HepG2 (cell line): ENCODE results near the gene FBH1. TPM values are rescaled to one million over a fixed set of nuclear protein-coding genes. Genes with fewer than 3 reads are reported as not detected.
A peak's percentile ranks its signal among the peaks of the same experiment; 100 is the strongest.

Experiments used
- ATAC-seq: fragments of 200-7000 bp; cut with Tn5 transposase; 3 replicates; pipeline ENCODE4 v1.9.1; 2020; ENCODE audit warnings: mild to moderate bottlenecking, moderate library complexity
- Bru-seq: library from RNA; stranded (reverse); fragments of 400-500 nt; gene quantifications from one replicate; lab custom pipeline; 2021; lab: Mats Ljungman, UMichigan
- BruChase-seq, 2 experiments: library from RNA; stranded (reverse); fragments of 400-500 nt; gene quantifications; one replicate each; lab custom pipeline; 2021; lab: Mats Ljungman, UMichigan
- BruUV-seq: library from RNA; stranded (reverse); fragments of 400-500 nt; replicated peaks from 2 replicates; lab custom pipeline; 2021; lab: Mats Ljungman, UMichigan
- CTCF ChIA-PET: fragments of 300-600 bp; formaldehyde crosslinking; extraction: SDS; loops from one replicate; lab custom pipeline; 2021; ENCODE audit warnings: low total read pairs, inconsistent platforms, low intra/inter-chr PET ratio; lab: Yijun Ruan, JAX
- POLR2A ChIA-PET: fragments of 350-600 bp; sonication (Branson Sonifier 250); formaldehyde crosslinking; loops from one replicate; lab custom pipeline; 2020; ENCODE audit warnings: antibody characterized with exemption, inconsistent platforms; lab: Yijun Ruan, JAX
- DNase-seq: peaks from one replicate; pipeline ENCODE4 v3.0.0-alpha.2; 2015; ENCODE audit warnings: low spot score
- FAIRE-seq: peaks from 3 replicates; lab custom pipeline; 2011; peaks lifted over from hg19 to GRCh38; lab: Jason Lieb, UNC
- H2AFZ ChIP-seq: one replicate; pipeline ENCODE4 v1.6.1; 2011; ENCODE audit warnings: low read length, inconsistent platforms
- H3K27ac ChIP-seq: fragments of 300-600 bp; 3 replicates; pipeline ENCODE4 v1.8.0; 2011; ENCODE audit warnings: mixed run types, mild to moderate bottlenecking, mixed read lengths, low read length, inconsistent platforms; ENCODE audit not compliant: insufficient read depth; ENCODE audit errors: extremely low read length
- H3K27me3 ChIP-seq, 2 experiments: fragments of 200-600 bp in 1 of 2; 2 replicates in 1 of 2; 3 replicates in 1 of 2; pipeline versions ENCODE4 v1.6.0 to v1.8.0; 2011; ENCODE audit warnings: low read length in 2 of 2, mild to moderate bottlenecking in 2 of 2, moderate library complexity in 2 of 2, inconsistent platforms in 1 of 2; ENCODE audit not compliant: insufficient read depth in 2 of 2, control insufficient read depth in 1 of 2
- H3K36me3 ChIP-seq, 2 experiments: fragments of 200-600 bp in 1 of 2; replicated peaks in 1 of 2; 2 replicates in 1 of 2; 3 replicates in 1 of 2; pipeline versions ENCODE4 v1.5.1 to v1.8.0; 2011; ENCODE audit warnings: low read length in 2 of 2, inconsistent platforms in 1 of 2; ENCODE audit not compliant: insufficient read depth in 2 of 2, control insufficient read depth in 1 of 2
- H3K4me1 ChIP-seq: 2 replicates; pipeline ENCODE4 v1.5.1; 2012; ENCODE audit warnings: low read length, inconsistent platforms; ENCODE audit not compliant: insufficient read depth
- H3K4me2 ChIP-seq: 2 replicates; pipeline ENCODE4 v1.6.0; 2011; ENCODE audit warnings: low read depth, low read length, inconsistent platforms
- H3K4me3 ChIP-seq, 3 experiments: fragments of 200-600 bp in 1 of 3; sonication (generic), shearing (Covaris generic) in 1 of 3; replicated peaks in 1 of 3; 2 replicates each; pipeline ENCODE4 v1.5.1; 2011 to 2016; ENCODE audit warnings: low read length in 3 of 3, inconsistent platforms in 2 of 3, low read depth in 2 of 3, mild to moderate bottlenecking in 2 of 3, control low read depth in 1 of 3, mixed read lengths in 1 of 3; ENCODE audit not compliant: insufficient read depth in 1 of 3
- H3K79me2 ChIP-seq: one replicate; pipeline ENCODE4 v1.6.1; 2011; ENCODE audit warnings: low read length, inconsistent platforms; ENCODE audit not compliant: insufficient read depth
- H3K9ac ChIP-seq: 2 replicates; pipeline ENCODE4 v1.6.0; 2011; ENCODE audit warnings: mild to moderate bottlenecking, low read depth, low read length, inconsistent platforms; ENCODE audit not compliant: insufficient read depth
- H3K9me3 ChIP-seq: 2 replicates; pipeline ENCODE4 v1.5.1; 2012; ENCODE audit warnings: mild to moderate bottlenecking, low read length
- H4K20me1 ChIP-seq: 2 replicates; pipeline ENCODE4 v1.6.0; 2011; ENCODE audit warnings: inconsistent platforms, mild to moderate bottlenecking, low read length, moderate library complexity; ENCODE audit not compliant: insufficient read depth
- ASH2L ChIP-seq: fragments of 300-600, 200-600 bp; sonication (generic); IDR thresholded peaks from 2 replicates; pipeline ENCODE4 v1.7.0; 2017; ENCODE audit warnings: low read depth, mild to moderate bottlenecking, moderate library complexity, mixed read lengths, low read length; ENCODE audit not compliant: insufficient read length
- BHLHE40 ChIP-seq: IDR thresholded peaks from 2 replicates; pipeline ENCODE4 v1.6.1; 2011; ENCODE audit warnings: low read length, improper control_type of control experiment
- EED ChIP-seq: sonication (generic); formaldehyde crosslinking; IDR thresholded peaks from 2 replicates; pipeline ENCODE4 v1.5.0; 2020; ENCODE audit warnings: mild to moderate bottlenecking, missing genetic modification reagents
- KLF6 ChIP-seq: IDR thresholded peaks from 2 replicates; pipeline ENCODE4 v1.8.0; 2016; ENCODE audit warnings: missing biosample characterization, missing genetic modification reagents
- MAF1 ChIP-seq: sonication (generic); formaldehyde crosslinking; IDR thresholded peaks from 2 replicates; pipeline ENCODE4 v1.5.0; 2020; ENCODE audit warnings: missing genetic modification reagents, borderline replicate concordance
- MIXL1 ChIP-seq: IDR thresholded peaks from 2 replicates; pipeline ENCODE4 v1.6.1; 2016
- NFE2 ChIP-seq: sonication (generic); formaldehyde crosslinking; IDR thresholded peaks from 2 replicates; pipeline ENCODE4 v1.4.0; 2020; ENCODE audit warnings: missing genetic modification reagents
- NR3C1 ChIP-seq: sonication (generic); formaldehyde crosslinking; IDR thresholded peaks from 2 replicates; pipeline ENCODE4 v1.4.0; 2020; ENCODE audit warnings: missing genetic modification reagents
- PHF20 ChIP-seq: sonication (generic); formaldehyde crosslinking; IDR thresholded peaks from 2 replicates; pipeline ENCODE4 v1.5.0; 2020; ENCODE audit warnings: mild to moderate bottlenecking, missing genetic modification reagents
- RBAK ChIP-seq: sonication (generic); formaldehyde crosslinking; IDR thresholded peaks from 2 replicates; pipeline ENCODE4 v1.5.1; 2020; ENCODE audit warnings: mild to moderate bottlenecking, missing genetic modification reagents
- THAP9 ChIP-seq: sonication (generic); formaldehyde crosslinking; IDR thresholded peaks from 2 replicates; pipeline ENCODE4; 2020; ENCODE audit warnings: missing genetic modification reagents, mild to moderate bottlenecking, borderline replicate concordance
- ZGPAT ChIP-seq: IDR thresholded peaks from 2 replicates; pipeline ENCODE4 v1.6.1; 2016; ENCODE audit warnings: mild to moderate bottlenecking
- ZNF30 ChIP-seq: sonication (generic); formaldehyde crosslinking; IDR thresholded peaks from 2 replicates; pipeline ENCODE4 v1.5.0; 2020; ENCODE audit warnings: mild to moderate bottlenecking, missing genetic modification reagents
- ZNF75D ChIP-seq: sonication (generic); formaldehyde crosslinking; IDR thresholded peaks from 2 replicates; pipeline ENCODE4 v1.8.1; 2023; ENCODE audit warnings: missing genetic modification reagents, mild to moderate bottlenecking, borderline replicate concordance
- WGBS: methylation state at CpG from one replicate; pipeline ENCODE4 v1.1.6; 2017; ENCODE audit warnings: low lambda C conversion rate; 5-methylcytosine and 5-hydroxymethylcytosine counted together
- in situ Hi-C: cut with HindIII; loops from 2 replicates; pipeline ENCODE4 v1.10.0; 2017; ENCODE audit warnings: low pct_unique_long_range_greater_than_20kb; ENCODE audit not compliant: extremely low pct_ligation_motif_present
- intact Hi-C: fragments of 100-400 bp; cut with micrococcal nuclease; formaldehyde crosslinking; loops from one replicate; pipeline ENCODE4 v1.10.0; 2022; ENCODE audit not compliant: unreplicated experiment
- long read RNA-seq, 2 experiments: library from RNA in 1 of 2; library from polyadenylated mRNA in 1 of 2; stranded (forward) in 1 of 2; unstranded in 1 of 2; transcript quantifications; one replicate each; pipeline ENCODE4 v2.0.0, GENCODE V29; 2019 to 2022
- polyA minus RNA-seq, 3 experiments: library from RNA; depleted of rRNA, polyadenylated mRNA; stranded (reverse); fragments of >200 nt; gene quantifications; 2 replicates each; pipeline ENCODE4 v1.2.3, GENCODE V29; 2011; ENCODE audit warnings: low replicate concordance in 1 of 3
- polyA plus RNA-seq, 8 experiments: library from polyadenylated mRNA; depleted of rRNA in 3 of 8; stranded (reverse) in 7 of 8; unstranded in 1 of 8; fragments of >200 nt; fragmentation: Illumina TruSeq in 4 of 8; extraction: Trizol in 4 of 8; gene quantifications; 2 replicates each; pipeline versions ENCODE4 v1.2.1 to v1.2.3, GENCODE V29; 2011 to 2016; ENCODE audit warnings: low read depth in 4 of 8, missing spikeins in 1 of 8, mixed read lengths in 1 of 8; ENCODE audit not compliant: insufficient read depth in 1 of 8
- total RNA-seq, 5 experiments: library from RNA; depleted of rRNA; stranded (reverse); fragments of >200 nt; fragmentation: Illumina TruSeq; extraction: Trizol; gene quantifications; 2 replicates each; pipeline ENCODE4 v1.2.3, GENCODE V29; 2016; ENCODE audit warnings: low read depth in 1 of 5

The FBH1 gene
- 53.3 and 60.3 TPM in 2 replicates for total RNA-seq (2016; rRNA removed; fragmentation: Illumina TruSeq; extraction: Trizol)
- 46.8 and 53.6 TPM in 2 replicates for total RNA-seq (2016; cell fraction: cytosol; rRNA removed; fragmentation: Illumina TruSeq; extraction: Trizol; ENCODE audit: low read depth)
- 47.5 and 61.3 TPM in 2 replicates for total RNA-seq (2016; cell fraction: insoluble cytoplasmic fraction; rRNA removed; fragmentation: Illumina TruSeq; extraction: Trizol)
- total RNA-seq (2016; cell fraction: membrane; rRNA removed; fragmentation: Illumina TruSeq; extraction: Trizol), result 86.2 and 93.4 TPM in 2 replicates
- 56.0 and 63.9 TPM in 2 replicates for total RNA-seq (2016; cell fraction: nucleus; rRNA removed; fragmentation: Illumina TruSeq; extraction: Trizol)
- 48.8 and 51.3 TPM in 2 replicates for polyA plus RNA-seq (2011; rRNA removed)
- polyA plus RNA-seq (2011; cell fraction: cytosol; rRNA removed), result 37.9 and 38.9 TPM in 2 replicates
- 102 and 103 TPM in 2 replicates for polyA plus RNA-seq (2011; cell fraction: nucleus; rRNA removed)
- 25.8 and 31.0 TPM in 2 replicates for polyA plus RNA-seq (2012)
- polyA plus RNA-seq (2016; cell fraction: cytosol; fragmentation: Illumina TruSeq; extraction: Trizol; ENCODE audit: low read depth), result 25.2 and 27.2 TPM in 2 replicates
- 42.1 and 54.3 TPM in 2 replicates for polyA plus RNA-seq (2016; cell fraction: insoluble cytoplasmic fraction; fragmentation: Illumina TruSeq; extraction: Trizol; ENCODE audit: low read depth)
- 51.3 and 57.7 TPM in 2 replicates for polyA plus RNA-seq (2016; cell fraction: membrane; fragmentation: Illumina TruSeq; extraction: Trizol; ENCODE audit: low read depth)
- 100 and 105 TPM in 2 replicates for polyA plus RNA-seq (2016; cell fraction: nucleus; fragmentation: Illumina TruSeq; extraction: Trizol; ENCODE audit: insufficient read depth, low read depth)
- polyA minus RNA-seq (2011; rRNA and poly(A)+ RNA removed; ENCODE audit: low replicate concordance), result 111 and 138 TPM in 2 replicates
- 31.6 and 35.3 TPM in 2 replicates for polyA minus RNA-seq (2011; cell fraction: cytosol; rRNA and poly(A)+ RNA removed)
- polyA minus RNA-seq (2011; cell fraction: nucleus; rRNA and poly(A)+ RNA removed), result 71.1 and 80.8 TPM in 2 replicates
- Bru-seq, nascent RNA, result percentile 81 among the genes with signal in this experiment
- percentile 87 among the genes with signal in this experiment for BruChase-seq, experiment 1, labeled RNA remaining after a 6-hour chase
- percentile 90 among the genes with signal in this experiment for BruChase-seq, experiment 2, labeled RNA remaining after a 2-hour chase
- long read RNA-seq, experiment 1, partial matches to known transcripts, result 15 of 24 reads
- long read RNA-seq, experiment 1, other reads (novel, unspliced or antisense), result 5 of 24 reads
- long read RNA-seq, experiment 2, transcript FBH1-201 (21 exons, 3,560 nt), result major isoform, 27 of 74 reads
- long read RNA-seq, experiment 2, partial matches to known transcripts, result 19 of 74 reads
- long read RNA-seq, experiment 2, other reads (novel, unspliced or antisense), result 27 of 74 reads

DNA sequence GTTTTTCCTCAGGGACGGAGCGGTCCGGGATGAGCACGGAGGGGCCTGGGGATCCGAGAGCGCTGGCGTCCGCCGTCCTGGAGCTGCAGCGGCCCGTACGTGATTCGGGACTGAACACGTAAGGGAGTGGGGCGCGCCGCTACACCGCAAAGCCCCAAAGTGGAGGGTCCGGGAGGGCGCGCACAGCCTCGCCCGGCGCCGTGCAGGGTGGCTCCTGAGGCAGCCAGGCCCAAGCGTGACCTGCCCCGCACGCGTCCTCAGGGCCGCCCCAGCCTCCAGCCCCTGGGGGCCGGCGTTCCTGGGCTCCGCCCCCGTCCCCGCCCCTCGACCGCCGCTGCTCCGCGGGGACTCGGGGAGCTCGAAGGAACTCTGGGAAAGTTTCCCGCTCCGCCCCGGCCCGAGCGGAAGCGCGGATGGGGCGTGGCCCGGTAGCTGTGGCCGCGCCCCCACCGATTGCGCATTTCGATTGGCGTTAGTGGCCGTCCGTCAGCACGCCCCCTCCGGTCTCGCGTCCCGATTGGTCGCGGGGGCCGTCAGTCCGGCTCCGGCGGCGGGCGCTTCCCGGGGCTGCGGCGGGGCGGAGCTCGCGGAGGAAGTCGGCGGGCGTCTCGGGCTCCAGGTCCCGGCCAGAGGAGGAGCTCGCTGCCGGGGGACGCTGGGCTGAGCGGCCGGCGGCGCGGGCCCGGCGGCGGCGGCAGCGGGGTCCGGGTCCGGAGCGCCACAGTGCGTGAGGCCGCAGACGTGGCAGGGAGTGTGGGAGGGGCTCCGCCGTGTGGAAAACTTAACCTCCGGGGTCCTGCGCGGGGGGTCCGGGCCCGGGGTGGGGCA is at the start of gene FBH1, which contains the start of gene ANKRD16:
Gene FBH1 (plus strand): TSS at position 620 of the 828 bp plus-strand sequence. CDS start 103 bp downstream, at position 723.
Gene ANKRD16 (minus strand): TSS at position 270 of the 828 bp plus-strand sequence. CDS start 539 bp downstream, outside the sequence.
- H3K79me2 ChIP-seq, result peaks cover 60% of the 10 kb centered on the region
- intact Hi-C loops, result loop anchor here (5.0 kb wide), 2 partner anchors 78 to 208 kb away; partner anchors contain the start of genes GDI2 and TASOR2
- FAIRE-seq, result peak; percentile 59
- no TSS peak for BruUV-seq
- ATAC-seq, result peak; percentile 91
- peak within 1 kb of the TSS; percentile 84 for H3K27ac ChIP-seq
- H3K4me3 ChIP-seq, result peak within 1 kb of the TSS; percentile 79 to 94 (median 85)
- H2AFZ ChIP-seq, result no peak within 1 kb of the TSS
- WGBS, result no CpG with 5 or more reads among the region's 109 CpGs
- ChIA-PET POLR2A (interaction anchor here (0.6 to 2.9 kb wide), 23 partner anchors 9 to 444 kb away, joined by 3 to 28 read pairs (median 4); partner anchors contain the start of genes GDI2 and TASOR2), CTCF (no interaction called here)
- H3K9ac ChIP-seq, result peak within 1 kb of the TSS; percentile 93
- H3K4me2 ChIP-seq, result peak within 1 kb of the TSS; percentile 91
- peak; percentile 93 for DNase-seq
- no peaks in the 10 kb centered on the region for H3K9me3 ChIP-seq
- in situ Hi-C loops, result no loop called here
- H4K20me1 ChIP-seq, result peaks cover 8% of the 10 kb centered on the region
- H3K36me3 ChIP-seq, result peaks cover 2 to 24% of the 10 kb centered on the region in 2 experiments; a peak in 4 of 5 replicates
- peaks cover 55% of the 10 kb centered on the region for H3K4me1 ChIP-seq
- H3K27me3 ChIP-seq, result no peaks in the 10 kb centered on the region; a peak in 1 of 5 replicates
- peak; percentile 82 for TF ChIP-seq ZGPAT (CRISPR knock-in tag)
- TF ChIP-seq BHLHE40, result peak; percentile 81
- no peak for TF ChIP-seq MIXL1
- peak; percentile 78; the same call in 1 of the 2 replicates for TF ChIP-seq MAF1
- TF ChIP-seq KLF6 (CRISPR knock-in tag), result peak; percentile 91
- no peak for TF ChIP-seq RBAK (CRISPR knock-in tag)
- peak; percentile 69 for TF ChIP-seq PHF20 (CRISPR knock-in tag)
- TF ChIP-seq ZNF75D (CRISPR knock-in tag), result no peak
- no peak for TF ChIP-seq NFE2 (CRISPR knock-in tag)
- TF ChIP-seq ASH2L, result peak; percentile 50
- no peak for TF ChIP-seq NR3C1 (CRISPR knock-in tag)
- TF ChIP-seq EED, result peak; percentile 87
- no peak for TF ChIP-seq THAP9 (CRISPR knock-in tag)
- TF ChIP-seq ZNF30 (CRISPR knock-in tag), result no peak
